Hematopoietic multipotent progenitor cell treated with erythropoietin and hydrocortisone succinate and interleukin-3 and kit ligand, for 15 days (in vitro differentiated cells): ENCODE measurements around the gene PCNX2.
A peak's percentile ranks its signal among the peaks of the same experiment; 100 is the strongest.

Source experiments
- DNase-seq: peaks from one replicate; pipeline ENCODE4 v3.0.0-alpha.2; 2015; ENCODE audit warnings: low spot score

The PCNX2 gene

DNA sequence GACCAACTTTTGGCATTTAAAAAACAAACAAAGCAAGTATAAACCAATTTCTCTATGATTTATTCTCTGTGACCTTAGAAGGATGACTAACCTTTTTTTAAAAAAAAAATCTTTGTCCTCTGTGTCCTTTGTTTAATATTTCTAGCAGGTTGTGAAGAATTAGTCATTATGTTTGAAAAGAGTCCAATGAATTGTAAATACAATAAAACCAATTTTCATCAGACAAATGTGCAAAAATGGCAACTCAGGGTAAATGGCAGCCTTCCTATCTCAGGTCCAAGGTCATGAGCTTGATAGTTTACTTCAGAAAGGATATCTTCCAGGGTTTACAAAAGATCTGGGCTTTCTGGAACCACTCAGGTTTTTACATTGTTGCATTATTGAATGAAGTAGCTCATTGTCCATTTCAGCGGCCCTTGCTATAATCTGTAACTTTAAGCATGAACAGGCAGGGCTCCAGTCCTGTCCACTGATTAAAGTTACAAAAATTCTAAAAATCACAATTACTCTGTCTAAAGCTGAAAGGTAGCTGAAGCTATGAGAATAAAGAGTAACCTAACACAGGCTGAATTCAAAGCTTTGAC lies 20.3 kb upstream of the PCNX2 start:
- no peak for DNase-seq

DNA sequence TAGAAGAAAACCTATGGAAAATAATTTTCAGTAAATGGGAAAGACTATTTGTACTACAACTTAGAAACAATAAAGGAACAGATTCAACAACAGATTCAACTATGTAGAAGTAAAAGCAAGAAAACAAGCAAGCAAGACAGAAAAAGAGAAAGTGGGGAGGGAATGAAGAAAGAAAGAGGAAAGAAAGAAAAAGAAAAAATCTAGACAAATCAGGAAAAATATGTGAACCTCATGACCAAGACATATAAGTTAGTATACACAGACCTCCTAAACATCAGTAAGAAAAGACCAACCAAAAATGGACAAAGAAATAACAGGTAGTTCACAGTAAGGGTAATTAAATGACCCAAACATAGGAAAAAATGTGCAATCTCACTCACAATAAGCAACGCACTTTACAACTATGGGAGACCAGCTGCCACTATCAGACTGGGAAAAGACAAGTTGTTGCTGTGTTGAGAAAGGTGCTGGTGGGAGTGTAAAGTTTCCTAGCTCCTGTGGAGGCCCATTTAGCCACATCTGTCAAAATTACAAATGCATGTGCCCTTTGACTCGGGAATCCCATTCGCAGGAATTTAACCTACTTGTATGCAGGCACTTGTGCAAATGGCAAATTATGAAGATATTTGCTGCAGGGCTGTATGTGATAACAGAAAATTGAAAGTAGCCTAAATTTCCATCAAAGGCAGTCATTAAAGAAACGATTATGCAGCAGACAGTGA lies 18.1 kb upstream of the PCNX2 start:
- no peak for DNase-seq

DNA sequence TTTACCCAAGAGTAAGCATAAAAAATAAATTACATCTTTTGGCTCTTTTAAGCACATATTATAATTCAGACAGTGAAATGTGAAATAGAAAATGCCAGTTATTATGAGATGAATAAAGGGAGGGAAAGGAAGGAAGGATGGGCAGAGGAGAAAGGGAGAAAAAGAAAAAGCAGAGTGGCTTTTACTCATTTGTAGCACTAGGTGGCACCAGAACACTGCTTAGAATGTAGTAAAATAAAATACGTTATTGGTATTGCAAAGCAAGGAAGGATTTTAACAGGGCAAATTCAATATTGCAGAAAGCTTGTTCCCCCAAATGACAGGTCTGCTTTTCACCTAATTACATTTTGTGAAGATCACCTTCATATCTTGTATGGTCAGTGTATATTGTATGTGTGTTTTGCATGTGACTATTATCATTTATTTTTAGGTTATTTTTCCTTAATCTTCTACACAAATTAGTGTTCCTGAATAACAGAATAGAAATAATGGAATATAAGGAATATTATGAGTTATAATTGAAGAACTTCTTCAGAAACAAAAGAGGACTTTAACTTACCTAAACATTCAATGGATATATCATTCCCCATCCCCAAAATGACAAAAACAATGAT lies 9.1 kb upstream of the PCNX2 start:
- peak; percentile 6 for DNase-seq

DNA sequence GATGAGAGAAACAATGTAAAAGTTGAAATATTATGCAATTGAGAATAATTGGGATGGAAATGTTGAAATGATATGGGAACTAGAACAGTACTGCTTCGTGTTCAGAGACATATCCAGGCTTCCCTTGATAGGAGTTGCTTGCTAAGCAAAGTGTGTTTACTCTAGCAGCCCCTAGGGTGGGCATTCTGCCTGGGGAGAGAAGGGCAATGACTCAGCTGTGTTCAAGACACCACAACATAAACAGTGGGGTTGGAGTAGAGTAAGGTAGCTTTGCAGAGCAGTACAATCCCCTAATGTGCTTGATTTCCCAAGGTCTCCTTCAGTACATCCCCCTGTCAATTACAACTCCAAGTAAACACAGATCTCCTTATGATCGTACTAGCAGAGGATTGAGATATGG lies 4.8 kb upstream of the PCNX2 start:
- DNase-seq, result no peak

DNA sequence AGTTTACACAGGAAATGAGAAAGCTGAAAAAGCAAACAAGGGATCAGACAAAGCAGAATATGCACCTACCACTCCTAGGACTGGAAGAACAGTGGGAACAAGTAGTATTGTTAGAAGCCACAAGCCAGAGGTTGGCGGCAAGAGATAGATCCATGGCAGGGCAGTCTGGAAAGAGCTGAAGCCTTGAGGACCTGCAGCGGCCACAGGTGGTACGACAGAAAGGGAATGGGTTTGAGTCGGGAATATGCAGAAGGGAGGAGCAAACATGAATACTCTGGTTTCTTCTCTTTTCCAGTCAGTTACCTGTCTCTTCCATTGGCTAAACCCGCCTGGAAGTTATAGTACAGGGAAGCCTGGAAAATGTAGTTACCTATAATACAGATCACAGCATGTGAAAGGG lies 3.9 kb upstream of the PCNX2 start:
- no peak for DNase-seq

DNA sequence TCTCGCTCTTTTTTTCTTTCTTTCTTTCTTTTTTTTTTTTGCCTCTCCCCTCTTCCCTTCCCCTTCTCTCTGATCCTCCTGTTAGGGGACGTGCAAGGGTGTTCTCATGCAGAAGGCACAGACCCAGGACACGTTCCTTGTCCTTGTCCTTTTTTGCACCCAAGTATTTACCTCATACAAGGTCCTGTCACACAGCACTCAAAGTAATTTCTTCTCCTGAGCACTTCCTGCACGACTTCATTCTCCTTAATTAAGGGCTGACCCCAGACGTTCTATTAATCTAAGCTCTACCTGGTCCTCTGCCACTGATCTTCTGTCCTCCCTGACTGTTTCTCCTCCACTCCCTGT lies 424 bp upstream of the PCNX2 start:
- no peak for DNase-seq

GRCh38 chr1:233294913-233295236 lies 650 bp downstream of the PCNX2 start:
- no peak for DNase-seq

DNA sequence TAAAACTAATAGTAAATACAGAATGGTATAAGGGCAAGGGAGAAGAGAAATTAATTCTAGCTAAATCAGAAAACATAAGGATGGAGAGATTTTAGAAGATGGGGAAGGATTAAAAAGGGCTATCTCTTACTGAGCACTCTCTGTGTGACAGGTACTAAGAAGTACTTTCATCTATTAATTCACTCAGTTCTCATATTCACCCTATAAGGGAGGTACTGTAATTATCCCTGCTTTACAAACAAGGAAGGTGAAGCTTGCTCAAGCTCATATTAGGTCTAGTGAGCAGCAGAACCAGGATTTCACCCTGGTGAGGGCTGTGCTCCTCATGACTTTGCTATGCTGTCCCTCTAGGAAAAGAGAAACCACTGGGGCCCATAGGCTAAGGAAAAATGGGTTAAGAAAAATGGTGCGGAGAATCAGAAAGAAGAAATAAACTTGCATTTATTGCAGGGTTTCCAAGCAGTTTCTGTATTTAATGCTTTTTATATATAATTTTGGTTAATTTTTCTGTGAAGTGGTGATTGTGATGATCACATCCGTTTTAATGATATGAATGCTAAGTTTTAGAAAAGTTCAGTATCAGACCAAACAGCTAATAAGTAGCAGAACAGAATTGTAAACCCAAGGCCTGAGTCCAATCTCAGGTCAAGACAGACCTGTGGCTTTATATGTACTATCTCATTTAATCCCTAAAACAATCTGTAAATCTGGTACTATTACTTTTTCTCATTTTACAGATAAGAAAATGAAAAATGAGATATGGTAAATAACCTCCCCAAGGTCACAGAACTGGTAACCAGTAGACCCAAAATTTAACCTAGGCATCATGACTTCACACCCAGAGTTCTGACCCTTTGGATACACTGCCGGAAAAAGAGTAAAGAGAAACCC lies 1.7 kb downstream of the PCNX2 start:
- no peak for DNase-seq

- no peak for DNase-seq
Observed at GRCh38 chr1:233290396-233291034, 5.0 kb downstream of the PCNX2 start.

DNA sequence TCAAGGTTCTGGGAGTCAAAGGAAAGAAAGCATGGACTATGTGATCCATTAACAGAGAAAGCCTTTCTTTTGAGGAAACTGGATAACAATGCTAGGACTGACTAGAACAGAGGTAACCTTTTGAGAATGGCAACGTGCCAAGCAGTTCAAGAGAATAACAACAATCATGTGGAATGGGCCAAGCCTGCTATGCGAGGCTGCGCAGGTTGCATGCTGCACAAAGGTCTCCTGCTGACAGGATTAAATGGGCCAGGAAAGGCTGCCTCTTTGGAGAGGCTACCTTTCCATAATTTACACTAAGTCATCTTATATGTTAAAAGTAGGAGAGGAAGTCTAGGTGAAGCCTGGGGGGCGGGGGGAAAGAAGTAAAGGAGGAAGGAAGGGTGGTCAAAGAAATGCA lies 5.8 kb downstream of the PCNX2 start:
- no peak for DNase-seq

DNA sequence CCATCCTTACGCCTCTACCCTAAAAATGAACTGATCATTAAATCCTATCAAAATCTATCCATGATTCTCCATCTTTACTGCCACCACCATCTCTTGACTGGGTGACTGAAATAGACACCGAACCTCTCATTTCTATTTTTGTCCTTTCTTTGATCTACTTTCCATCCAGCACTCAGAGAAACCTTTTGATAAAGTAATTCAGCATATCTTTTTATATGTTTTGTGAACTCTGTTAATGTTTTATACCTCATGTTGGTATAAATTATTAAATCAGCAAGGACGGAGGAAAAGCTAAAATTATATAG lies 13.0 kb downstream of the PCNX2 start:
- no peak for DNase-seq

DNA sequence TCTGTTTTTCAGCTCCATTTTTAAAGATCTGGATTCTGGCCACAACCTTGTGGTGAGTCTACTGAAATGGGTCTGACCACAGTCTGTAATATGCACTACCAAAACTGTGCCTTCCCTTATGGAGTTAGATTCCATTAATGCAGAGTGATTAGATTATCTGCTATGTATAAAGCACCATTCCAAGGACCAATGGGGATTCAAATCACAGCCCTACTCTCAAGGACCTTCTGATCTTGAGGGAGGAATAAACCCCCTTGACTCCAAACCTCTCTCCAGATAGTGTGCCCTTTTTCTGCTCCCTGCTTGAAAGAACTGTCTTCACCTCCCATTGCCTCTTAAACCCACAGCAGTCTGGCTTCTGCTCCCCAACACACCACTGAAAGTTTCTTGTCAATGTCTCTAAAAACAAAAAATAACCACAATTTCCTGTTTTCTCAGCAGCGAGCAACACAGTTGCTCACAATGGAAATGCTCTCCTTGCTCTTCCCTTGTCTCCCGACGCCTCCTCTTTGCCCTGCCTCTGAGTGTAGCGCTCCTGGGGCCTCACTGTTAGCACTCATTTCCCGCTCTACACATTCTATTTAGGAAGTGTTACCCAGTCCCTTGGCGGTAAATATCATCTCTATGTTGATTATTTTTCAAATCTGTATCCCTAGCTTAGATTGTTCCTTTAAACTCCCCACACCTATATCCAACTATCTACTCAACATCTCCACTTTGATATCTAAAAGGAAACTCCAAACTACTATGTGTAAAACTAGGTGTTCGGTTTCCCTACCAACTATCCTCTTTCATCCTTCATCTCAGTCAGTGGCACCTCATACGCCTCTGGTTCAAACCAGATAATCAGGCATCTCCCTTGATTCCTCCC lies 13.6 kb downstream of the PCNX2 start:
- no peak for DNase-seq

GRCh38 chr1:233279971-233280370 lies 15.6 kb downstream of the PCNX2 start:
- DNase-seq, result no peak

DNA sequence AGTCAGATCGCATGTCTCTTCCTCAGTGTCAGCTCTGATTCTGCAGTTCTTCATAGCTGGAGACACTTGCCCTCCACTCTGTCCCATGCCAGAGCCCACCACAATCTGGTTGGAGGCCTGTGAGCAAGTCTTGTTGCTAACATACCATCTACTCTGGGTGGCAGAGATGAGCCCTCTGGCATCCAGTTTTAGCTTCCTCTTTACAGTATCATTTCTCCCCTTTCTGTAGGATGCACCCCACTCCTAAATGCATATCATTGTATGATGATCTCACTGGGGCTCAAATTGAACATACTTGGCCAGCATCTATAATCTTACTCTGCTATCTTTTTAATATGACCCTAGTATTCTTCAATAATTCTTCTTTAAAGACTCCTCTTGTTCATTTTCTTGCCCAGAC lies 16.9 kb downstream of the PCNX2 start:
- no peak for DNase-seq

- no peak for DNase-seq
Observed at GRCh38 chr1:233277637-233278606, 17.6 kb downstream of the PCNX2 start.

DNA sequence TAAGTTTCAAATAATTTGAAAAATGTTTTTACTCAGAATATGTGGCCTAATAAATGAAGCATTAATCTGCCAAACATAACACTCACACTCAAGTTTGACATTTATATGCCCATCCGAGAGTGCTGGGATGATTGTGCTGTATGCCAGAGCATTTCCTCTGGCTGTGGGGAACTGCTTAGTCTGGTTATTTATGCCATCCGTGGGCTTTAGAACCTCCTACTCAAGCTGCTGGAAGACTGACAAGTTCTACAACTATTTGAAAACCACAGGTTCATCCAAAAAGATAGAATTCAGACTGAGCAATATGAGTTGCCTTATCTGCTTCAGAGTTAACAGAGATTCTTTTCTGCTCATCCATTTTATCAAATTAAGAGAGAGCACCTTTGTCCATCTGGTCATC lies 25.9 kb downstream of the PCNX2 start:
- DNase-seq, result no peak

DNA sequence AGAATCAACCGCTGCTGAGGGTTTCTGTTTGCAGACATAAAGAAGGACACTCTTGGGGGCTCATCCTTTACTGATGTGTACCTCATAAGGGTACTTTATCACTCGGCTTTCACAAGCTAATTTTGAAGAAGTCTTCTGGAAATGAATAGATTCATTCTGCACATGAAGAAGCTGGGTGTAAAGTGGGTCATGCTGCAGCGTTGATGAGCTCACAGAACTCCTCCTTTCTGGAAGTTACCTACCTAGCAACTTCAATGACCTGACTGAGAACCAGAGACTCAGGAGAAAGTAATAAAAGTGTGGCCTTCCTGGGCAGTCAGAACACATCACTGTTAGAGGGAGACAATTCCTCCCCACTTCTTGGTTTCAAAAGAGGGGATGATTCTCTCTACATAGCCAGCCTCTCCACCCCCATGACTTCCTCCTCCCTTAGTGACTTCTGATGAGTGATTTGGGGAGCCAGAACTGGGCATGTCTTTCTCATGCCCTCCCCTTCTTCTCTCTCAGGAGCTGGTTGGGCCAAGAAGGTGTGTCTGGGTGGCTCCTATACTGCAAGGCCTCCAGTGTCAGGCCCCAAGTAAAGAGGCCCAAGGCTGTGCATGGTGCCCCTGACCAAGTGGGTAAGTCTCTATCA lies 27.0 kb downstream of the PCNX2 start:
- no peak for DNase-seq

GRCh38 chr1:233261695-233262094 lies 33.8 kb downstream of the PCNX2 start:
- no peak for DNase-seq

GRCh38 chr1:233261206-233261605 lies 34.3 kb downstream of the PCNX2 start:
- no peak for DNase-seq

DNA sequence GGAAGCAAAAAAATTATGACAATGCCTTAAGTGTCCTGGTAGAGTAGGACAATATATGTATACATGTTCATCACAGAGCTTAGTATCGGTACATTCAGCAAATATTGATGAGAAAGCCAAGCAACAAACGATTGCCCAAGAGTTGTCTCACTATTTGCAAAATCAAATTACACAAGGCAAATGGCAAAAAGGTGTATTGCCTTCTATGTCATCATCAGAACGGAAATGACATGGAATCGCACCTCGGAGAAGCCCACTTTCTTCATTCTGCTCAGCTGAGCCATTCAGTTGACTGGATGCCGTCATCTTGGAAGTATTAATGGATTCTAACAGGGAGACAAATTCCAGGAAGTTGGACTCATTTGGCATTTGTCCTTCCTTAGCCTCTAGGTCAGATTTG lies 37.7 kb downstream of the PCNX2 start:
- DNase-seq, result no peak
